GM21367 (cell line): ENCODE measurements around the gene ALG9.
A peak's percentile ranks its signal among the peaks of the same experiment; 100 is the strongest.
"Not testable (repeated sequence)": the region's sequence is repeated elsewhere in the genome, so short reads cannot be mapped to it uniquely, and the experiment has no call there.

Experiments
- ATAC-seq: cut with Tn5 transposase; IDR thresholded peaks from one replicate; pipeline ENCODE4 v1.9.1; 2021; ENCODE audit not compliant: unreplicated experiment

The ALG9 gene

GRCh38 chr11:111797145-111797581, 74.2 kb downstream of the ALG9 start:
- ATAC-seq = no peak

- no peak for ATAC-seq
These were observed 74.7 kb downstream of the ALG9 start for GRCh38 chr11:111796696-111797095.

GRCh38 chr11:111795334-111795985, 75.9 kb downstream of the ALG9 start:
- ATAC-seq = no peak

GRCh38 chr11:111793863-111794262, 77.5 kb downstream of the ALG9 start:
- no peak for ATAC-seq

GRCh38 chr11:111792955-111793500, 78.4 kb downstream of the ALG9 start:
- ATAC-seq = no peak

- ATAC-seq = no peak
These were observed 79.1 kb downstream of the ALG9 start for GRCh38 chr11:111792314-111792713.

GRCh38 chr11:111788464-111788863, 82.9 kb downstream of the ALG9 start:
- ATAC-seq = no peak

- no peak for ATAC-seq
These were observed 83.3 kb downstream of the ALG9 start for GRCh38 chr11:111788051-111788450.

GRCh38 chr11:111785886-111786412, 85.4 kb downstream of the ALG9 start:
- ATAC-seq = no peak

- no peak for ATAC-seq
These were observed 86.3 kb downstream of the ALG9 start for GRCh38 chr11:111785076-111785475.

GRCh38 chr11:111784311-111784710, 87.1 kb downstream of the ALG9 start:
- ATAC-seq = not testable (repeated sequence)

- no peak for ATAC-seq
These were observed 89.2 kb downstream of the ALG9 start for GRCh38 chr11:111782109-111782741.

GRCh38 chr11:111779118-111779517, 92.3 kb downstream of the ALG9 start:
- no peak for ATAC-seq

- no peak for ATAC-seq
These were observed 93.3 kb downstream of the ALG9 start for GRCh38 chr11:111778047-111778558.

GRCh38 chr11:111777094-111778046, 94.0 kb downstream of the ALG9 start:
- ATAC-seq = peak; percentile 41

- ATAC-seq = peak; percentile 94
These were observed 94.8 kb downstream of the ALG9 start for GRCh38 chr11:111776398-111777093.

- no peak for ATAC-seq
These were observed 96.2 kb downstream of the ALG9 start for GRCh38 chr11:111774955-111775710.

- ATAC-seq = no peak
These were observed 98.8 kb downstream of the ALG9 start for GRCh38 chr11:111772535-111772934.

- ATAC-seq = not testable (repeated sequence)
These were observed 100.2 kb downstream of the ALG9 start for GRCh38 chr11:111771205-111771604.
